ENCODE data around the gene SLC2A11. TPM values are rescaled to one million over a fixed set of nuclear protein-coding genes. Genes with fewer than 3 reads are reported as not detected.

Gene SLC2A11
- total RNA-seq, 2 donors from 2014 or later, result 10.0 to 11.1 TPM

DNA sequence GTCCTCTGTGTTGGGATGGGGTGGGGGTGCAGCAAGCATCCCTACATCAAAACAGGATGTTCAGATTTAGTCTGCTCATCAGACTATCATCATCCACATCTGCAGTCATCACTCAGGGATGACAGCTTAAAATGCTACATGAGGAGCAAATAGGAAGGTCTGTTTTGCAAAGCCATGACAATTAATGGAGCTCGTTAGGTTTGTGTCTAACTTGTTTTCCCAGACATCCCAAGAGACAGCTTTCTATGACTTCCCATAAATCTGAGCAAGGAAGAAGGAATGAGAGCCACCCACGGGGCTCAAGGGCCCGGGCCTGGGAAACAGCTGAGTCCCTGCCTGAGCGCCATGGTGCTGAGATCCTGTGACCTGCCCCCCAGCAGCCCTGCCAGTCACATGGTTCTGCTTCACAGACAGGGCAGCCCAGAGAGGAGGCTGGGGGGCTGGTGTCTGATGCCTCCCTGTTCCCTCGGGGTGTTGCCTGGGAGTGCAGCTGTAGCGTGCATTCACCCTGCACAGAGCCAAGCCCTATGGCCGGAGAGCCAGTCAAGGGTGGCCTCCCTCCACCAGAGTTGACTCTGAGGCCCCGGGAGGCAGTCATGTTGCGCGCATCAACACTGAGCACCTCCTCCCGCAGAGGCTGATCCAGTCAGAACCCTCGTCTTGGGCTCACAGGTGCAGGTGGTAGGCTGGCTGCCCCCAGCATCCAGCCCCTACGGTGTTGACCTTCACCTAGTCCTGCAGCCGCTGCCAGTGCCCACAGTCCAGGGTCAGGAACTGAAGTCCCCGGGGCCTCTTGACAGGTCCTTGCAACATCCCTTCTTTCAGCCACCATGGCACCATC lies 30.9 kb upstream of the SLC2A11 start:
- H3K9me3 Mint-ChIP-seq, result no peaks in the 10 kb centered on the region
- no peak for DNase-seq
- ATAC-seq (replicated peaks in 1 of 2), result no peak
- H3K36me3 Mint-ChIP-seq (ENCODE audit: insufficient read depth in 2 of 2), result peaks cover 0 to 11% of the 10 kb centered on the region in 2 donors
- H3K27me3 Mint-ChIP-seq (ENCODE audit: low read depth), result no peaks in the 10 kb centered on the region
- H3K27ac Mint-ChIP-seq, result peak overlapping the region; percentile 63
- H3K4me1 Mint-ChIP-seq (ENCODE audit: low read depth), result no peaks in the 10 kb centered on the region
- H3K4me3 Mint-ChIP-seq, result no peak overlapping the region

DNA sequence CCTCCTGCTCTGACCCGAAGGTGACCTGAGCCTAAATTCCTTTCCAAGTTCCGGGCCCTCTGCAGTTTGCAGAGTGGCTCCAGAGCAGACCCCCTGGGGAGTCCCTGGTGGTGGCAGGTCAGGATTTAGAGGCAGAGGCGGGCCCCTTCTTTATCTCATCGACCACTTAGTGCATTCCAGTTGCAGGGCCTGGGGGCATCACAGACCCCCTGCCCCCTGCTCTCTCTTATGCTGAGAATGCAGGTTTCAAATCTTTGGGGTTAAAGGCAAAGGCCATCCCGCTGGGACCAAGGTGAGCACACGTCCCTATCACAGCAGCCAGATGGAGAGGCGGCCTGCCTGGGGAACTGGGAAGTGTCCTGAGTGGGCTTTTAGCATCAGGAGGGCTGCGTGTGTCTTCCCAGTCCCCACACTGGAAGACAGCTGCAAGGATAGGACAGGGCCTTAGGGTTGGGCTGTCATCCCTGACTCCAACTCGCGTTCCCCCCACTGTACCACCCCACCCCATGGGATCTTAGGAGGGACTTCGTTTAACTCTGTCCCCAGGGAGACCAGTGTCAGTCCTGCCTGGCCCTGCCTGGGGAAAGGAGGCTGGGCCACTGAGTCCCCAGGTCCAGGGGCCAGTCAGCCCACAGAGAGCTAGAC lies 30.2 kb upstream of the SLC2A11 start:
- no peaks in the 10 kb centered on the region for H3K27me3 Mint-ChIP-seq (ENCODE audit: low read depth)
- H3K27ac Mint-ChIP-seq, result no peak overlapping the region
- H3K9me3 Mint-ChIP-seq, result no peaks in the 10 kb centered on the region
- no peaks in the 10 kb centered on the region for H3K4me1 Mint-ChIP-seq (ENCODE audit: low read depth)
- DNase-seq, result no peak
- peaks cover 0 to 10% of the 10 kb centered on the region in 2 donors for H3K36me3 Mint-ChIP-seq (ENCODE audit: insufficient read depth in 2 of 2)
- H3K4me3 Mint-ChIP-seq, result no peak overlapping the region
- no peak for ATAC-seq (replicated peaks in 1 of 2)

DNA sequence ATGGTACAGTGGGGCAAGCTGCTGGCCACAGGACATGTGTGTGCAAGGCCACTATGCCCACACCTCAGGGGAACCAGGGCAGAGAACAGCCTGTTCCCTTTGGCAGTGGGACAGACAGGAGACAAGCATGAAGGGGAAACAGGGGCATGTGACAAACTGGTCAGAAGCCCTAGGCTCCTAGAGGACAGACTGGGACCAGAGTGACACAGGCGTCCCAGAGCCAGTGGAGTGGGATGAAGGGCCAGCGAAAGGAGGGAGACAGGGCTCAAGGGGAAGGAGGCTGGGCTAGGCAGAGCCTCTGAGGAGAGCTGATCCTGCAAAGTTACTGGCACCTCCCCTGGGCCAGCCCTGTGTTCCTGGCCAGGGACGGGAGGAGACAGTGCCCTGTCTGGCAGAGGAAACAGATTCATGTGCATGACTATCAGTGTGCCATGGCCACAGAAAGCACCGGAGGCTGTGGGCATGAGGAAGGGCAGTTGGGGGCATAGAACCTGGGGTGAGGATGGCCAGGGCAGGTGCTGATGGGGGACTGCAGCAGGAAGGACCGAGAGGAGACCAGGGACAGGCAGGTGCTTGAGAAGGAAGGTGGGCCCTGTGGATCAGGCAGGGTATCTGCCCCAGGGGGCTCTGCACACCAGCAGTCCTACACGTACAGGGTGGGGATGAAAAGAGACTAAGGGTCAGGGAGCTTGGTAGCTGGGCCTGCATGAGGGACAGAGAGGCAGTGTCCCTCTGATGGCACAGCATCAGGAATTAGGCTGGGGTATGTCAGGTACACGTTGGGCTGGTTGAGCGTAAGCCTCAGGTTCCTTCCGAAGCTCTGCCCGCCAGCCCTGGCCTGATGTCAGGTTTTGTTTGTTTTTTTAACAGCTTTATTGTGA lies 28.6 kb upstream of the SLC2A11 start:
- H3K27me3 Mint-ChIP-seq (ENCODE audit: low read depth), result no peaks in the 10 kb centered on the region

DNA sequence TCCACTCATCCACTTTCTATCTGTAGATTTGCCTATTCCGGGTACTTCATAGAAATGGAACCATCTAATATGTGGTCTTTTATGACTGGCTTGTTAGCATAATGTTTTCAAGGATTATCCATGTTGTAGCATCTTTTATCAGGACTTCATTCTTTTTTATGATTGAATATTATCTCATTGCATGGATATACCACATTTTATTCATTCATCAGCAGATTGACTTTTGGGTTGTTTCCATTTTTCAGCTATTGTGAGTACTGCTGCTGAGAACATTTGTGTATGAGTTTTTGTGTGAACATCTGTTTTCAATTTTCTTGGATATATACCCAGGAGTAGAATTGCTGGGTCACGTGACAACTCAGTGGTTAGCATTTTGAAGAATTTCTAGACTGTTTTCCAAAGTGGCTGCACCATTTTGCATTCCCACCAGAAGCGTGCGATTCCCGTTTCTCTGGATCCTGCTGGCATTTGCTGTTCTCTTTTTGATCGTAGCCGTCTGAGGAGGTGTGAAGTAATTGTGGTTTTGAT lies 27.8 kb upstream of the SLC2A11 start:
- Mint-ChIP-seq H3K4me1 (ENCODE audit: low read depth) (no peaks in the 10 kb centered on the region), H3K36me3 (ENCODE audit: insufficient read depth in 2 of 2) (peaks cover 0 to 6% of the 10 kb centered on the region in 2 donors), H3K4me3 (no peak overlapping the region), H3K9me3 (no peaks in the 10 kb centered on the region), H3K27me3 (ENCODE audit: low read depth) (no peaks in the 10 kb centered on the region), H3K27ac (no peak overlapping the region)
- no peak for DNase-seq
- ATAC-seq (replicated peaks in 1 of 2), result no peak

More for the DNA sequence above, 28.6 kb upstream of the SLC2A11 start:
- no peaks in the 10 kb centered on the region for H3K9me3 Mint-ChIP-seq
- DNase-seq (no peak), ATAC-seq (replicated peaks in 1 of 2) (no peak)
- peaks cover 0 to 6% of the 10 kb centered on the region in 2 donors for H3K36me3 Mint-ChIP-seq (ENCODE audit: insufficient read depth in 2 of 2)
- H3K4me1 Mint-ChIP-seq (ENCODE audit: low read depth), result no peaks in the 10 kb centered on the region
- no peak overlapping the region for H3K27ac Mint-ChIP-seq
- no peak overlapping the region for H3K4me3 Mint-ChIP-seq

DNA sequence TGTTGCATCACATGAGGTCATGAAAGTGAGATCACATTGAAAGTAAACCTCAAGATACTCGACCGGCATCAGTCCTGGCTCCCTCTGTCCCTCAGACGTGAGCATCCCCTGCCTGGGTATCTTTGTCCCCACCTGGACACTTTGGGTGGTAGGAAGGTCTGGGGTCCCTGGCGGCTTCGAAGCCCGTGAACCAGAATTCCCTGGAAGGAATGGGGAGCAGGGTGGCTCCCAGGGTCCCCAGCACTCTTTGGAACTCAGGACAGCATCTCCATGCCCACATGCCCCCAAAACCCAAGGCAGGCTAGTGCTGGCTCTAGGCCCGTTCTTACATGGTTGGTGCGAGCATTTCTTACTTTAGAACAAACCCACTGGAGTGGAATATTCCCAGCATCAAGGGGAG lies 26.4 kb upstream of the SLC2A11 start:
- Mint-ChIP-seq H3K27me3 (ENCODE audit: low read depth) (no peaks in the 10 kb centered on the region), H3K36me3 (ENCODE audit: insufficient read depth in 2 of 2) (peaks cover 0 to 6% of the 10 kb centered on the region in 2 donors), H3K4me3 (no peak overlapping the region), H3K27ac (no peak overlapping the region), H3K4me1 (ENCODE audit: low read depth) (no peaks in the 10 kb centered on the region), H3K9me3 (no peaks in the 10 kb centered on the region)
- ATAC-seq (replicated peaks in 1 of 2), result no peak
- no peak for DNase-seq

DNA sequence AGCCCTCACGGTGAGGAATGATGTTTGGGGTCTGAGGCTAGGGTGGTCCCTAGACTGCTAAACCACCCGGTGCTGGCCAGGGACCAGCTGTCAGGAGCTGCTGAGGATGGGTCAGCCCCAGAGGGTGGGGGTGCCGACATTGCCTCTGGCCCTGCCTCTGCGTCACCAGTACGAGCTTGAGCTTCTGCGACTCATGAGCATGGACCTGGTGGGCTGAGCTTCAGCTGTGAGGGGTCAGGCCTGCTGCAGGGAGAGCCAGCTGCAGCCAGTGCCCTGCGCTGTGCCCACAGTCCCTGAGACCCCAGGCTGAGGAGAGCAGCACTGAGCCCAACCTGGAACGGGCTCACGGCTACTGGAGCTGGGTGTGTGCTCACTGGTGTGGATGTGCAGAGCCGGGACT lies 25.9 kb upstream of the SLC2A11 start:
- Mint-ChIP-seq H3K4me3 (no peak overlapping the region), H3K27ac (no peak overlapping the region), H3K36me3 (ENCODE audit: insufficient read depth in 2 of 2) (peaks cover 0 to 6% of the 10 kb centered on the region in 2 donors), H3K4me1 (ENCODE audit: low read depth) (no peaks in the 10 kb centered on the region), H3K9me3 (no peaks in the 10 kb centered on the region), H3K27me3 (ENCODE audit: low read depth) (no peaks in the 10 kb centered on the region)
- DNase-seq (no peak), ATAC-seq (replicated peaks in 1 of 2) (no peak)

DNA sequence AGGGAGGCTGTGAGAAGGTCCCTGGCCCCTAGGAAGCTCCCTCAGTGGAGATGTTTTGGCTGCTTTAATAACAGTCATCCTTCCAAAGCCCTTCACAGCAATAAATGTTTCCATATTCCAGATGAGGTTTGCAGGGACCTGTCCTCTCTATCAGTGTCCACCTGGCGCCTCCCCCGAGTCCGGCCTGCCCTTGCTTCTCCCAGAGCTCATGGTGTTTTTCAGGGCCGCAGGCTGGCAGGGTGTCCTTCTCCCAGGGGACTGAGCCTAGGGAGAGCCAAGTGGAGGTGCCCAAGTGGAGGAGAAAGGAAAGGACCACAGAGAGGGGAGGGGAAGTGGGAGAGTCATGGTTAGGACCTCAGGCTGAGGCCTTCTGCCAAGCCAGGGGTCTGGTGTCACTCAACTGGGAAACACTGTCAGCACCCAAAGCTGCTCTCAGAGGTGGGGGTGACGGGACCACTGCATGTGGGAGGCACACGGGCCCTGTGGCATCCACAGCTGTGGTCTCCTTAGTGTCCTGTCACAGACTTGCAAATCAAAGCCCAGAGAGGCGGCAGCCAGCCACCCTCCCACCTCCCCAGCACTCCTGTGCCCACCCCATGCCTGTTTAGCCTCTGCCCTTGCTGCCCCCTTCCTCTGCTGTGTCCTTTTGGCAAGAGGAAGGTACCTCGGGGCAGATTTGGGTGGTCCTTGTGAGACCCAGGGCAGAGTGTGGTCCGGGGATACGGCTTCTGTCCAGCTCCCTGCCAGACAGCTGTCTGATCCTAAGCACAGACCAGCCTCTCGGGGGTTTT lies 25.3 kb upstream of the SLC2A11 start:
- ATAC-seq (replicated peaks in 1 of 2) (no peak), DNase-seq (no peak)
- no peaks in the 10 kb centered on the region for H3K9me3 Mint-ChIP-seq
- H3K4me3 Mint-ChIP-seq, result no peak overlapping the region
- peaks cover 5% of the 10 kb centered on the region for H3K4me1 Mint-ChIP-seq (ENCODE audit: low read depth)
- H3K27me3 Mint-ChIP-seq (ENCODE audit: low read depth), result no peaks in the 10 kb centered on the region
- H3K36me3 Mint-ChIP-seq (ENCODE audit: insufficient read depth in 2 of 2), result peaks cover 0 to 6% of the 10 kb centered on the region in 2 donors
- H3K27ac Mint-ChIP-seq, result no peak overlapping the region

DNA sequence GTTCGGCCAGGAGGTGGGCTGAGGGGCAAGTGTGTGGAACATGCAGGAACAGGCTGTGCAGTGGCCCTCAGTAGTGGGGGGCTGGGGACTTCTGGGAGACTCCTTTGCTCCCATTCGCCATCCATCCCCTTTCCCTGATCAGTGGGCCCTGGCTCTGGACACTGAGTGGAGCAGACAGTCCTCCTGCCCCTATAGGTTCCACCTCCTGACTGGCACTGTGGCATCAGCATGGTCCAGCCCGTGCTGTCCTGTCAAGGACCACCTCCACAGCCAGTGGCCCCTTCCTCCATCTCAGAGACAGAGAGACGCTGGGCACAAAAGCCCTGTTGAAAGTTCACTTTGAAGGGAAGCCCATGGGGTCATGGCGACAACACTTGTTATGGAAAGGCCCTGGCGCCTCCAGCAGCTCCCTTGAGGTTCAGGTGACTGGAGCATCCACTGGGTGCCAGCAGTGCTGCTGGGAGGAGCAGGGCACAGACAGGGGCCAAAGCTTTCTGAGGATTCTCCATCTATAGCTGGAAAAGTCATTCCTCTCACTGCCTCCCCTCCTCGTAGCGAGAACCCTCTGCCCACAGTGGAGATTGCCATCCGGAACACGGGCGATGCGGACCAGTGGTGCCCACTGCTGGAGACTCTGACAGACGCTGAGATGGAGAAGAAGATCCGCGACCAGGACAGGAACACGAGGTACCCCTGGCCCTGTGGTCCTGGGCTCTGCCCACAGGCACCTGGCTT lies 24.5 kb upstream of the SLC2A11 start:
- Mint-ChIP-seq H3K4me3 (no peak overlapping the region), H3K27ac (no peak overlapping the region), H3K36me3 (ENCODE audit: insufficient read depth in 2 of 2) (peaks cover 0 to 6% of the 10 kb centered on the region in 2 donors), H3K4me1 (ENCODE audit: low read depth) (peaks cover 11% of the 10 kb centered on the region), H3K27me3 (ENCODE audit: low read depth) (no peaks in the 10 kb centered on the region), H3K9me3 (no peaks in the 10 kb centered on the region)
- ATAC-seq (replicated peaks in 1 of 2) (no peak), DNase-seq (no peak)

DNA sequence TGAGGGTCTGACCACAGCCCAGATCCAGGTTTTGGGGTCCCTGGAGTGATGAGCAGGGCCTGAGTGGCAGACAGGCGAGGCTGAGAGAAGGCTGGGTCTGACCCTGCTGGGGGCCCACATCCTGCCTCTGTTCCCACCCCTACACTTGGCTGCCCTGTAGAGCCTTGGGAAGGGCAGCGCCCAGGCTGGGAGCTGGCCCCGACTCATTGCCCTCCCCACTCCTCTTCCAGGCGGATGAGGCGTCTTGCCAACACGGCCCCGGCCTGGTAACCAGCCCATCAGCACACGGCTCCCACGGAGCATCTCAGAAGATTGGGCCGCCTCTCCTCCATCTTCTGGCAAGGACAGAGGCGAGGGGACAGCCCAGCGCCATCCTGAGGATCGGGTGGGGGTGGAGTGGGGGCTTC lies 23.8 kb upstream of the SLC2A11 start:
- ATAC-seq (replicated peaks in 1 of 2) (no peak), DNase-seq (no peak)
- no peak overlapping the region for H3K4me3 Mint-ChIP-seq
- H3K4me1 Mint-ChIP-seq (ENCODE audit: low read depth), result peaks cover 15% of the 10 kb centered on the region
- H3K27ac Mint-ChIP-seq, result no peak overlapping the region
- no peaks in the 10 kb centered on the region for H3K27me3 Mint-ChIP-seq (ENCODE audit: low read depth)
- H3K36me3 Mint-ChIP-seq (ENCODE audit: insufficient read depth in 2 of 2), result peaks cover under 1 to 6% of the 10 kb centered on the region in 2 donors
- H3K9me3 Mint-ChIP-seq, result no peaks in the 10 kb centered on the region

DNA sequence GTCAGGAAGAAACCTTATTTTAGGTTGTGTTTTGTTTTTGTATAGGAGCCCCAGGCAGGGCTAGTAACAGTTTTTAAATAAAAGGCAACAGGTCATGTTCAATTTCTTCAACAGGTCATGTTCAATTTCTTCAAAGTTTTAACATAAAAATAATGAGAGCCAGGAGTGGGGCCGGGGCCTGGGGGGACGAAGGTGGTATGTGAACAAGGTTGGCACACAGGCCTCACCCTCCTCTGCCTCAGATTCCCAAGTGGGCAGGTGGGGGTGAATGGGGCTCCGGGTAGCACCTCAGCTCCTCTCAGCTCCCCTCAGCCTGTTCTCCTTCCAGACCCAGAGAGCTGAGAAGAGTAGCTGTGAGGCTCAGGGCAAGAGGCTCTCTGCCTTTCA lies 23.3 kb upstream of the SLC2A11 start:
- Mint-ChIP-seq H3K9me3 (no peaks in the 10 kb centered on the region), H3K4me3 (no peak overlapping the region), H3K27me3 (ENCODE audit: low read depth) (no peaks in the 10 kb centered on the region), H3K36me3 (ENCODE audit: insufficient read depth in 2 of 2) (peaks cover 3 to 5% of the 10 kb centered on the region in 2 donors), H3K4me1 (ENCODE audit: low read depth) (peaks cover 17% of the 10 kb centered on the region), H3K27ac (no peak overlapping the region)
- no peak for ATAC-seq (replicated peaks in 1 of 2)
- DNase-seq, result no peak

DNA sequence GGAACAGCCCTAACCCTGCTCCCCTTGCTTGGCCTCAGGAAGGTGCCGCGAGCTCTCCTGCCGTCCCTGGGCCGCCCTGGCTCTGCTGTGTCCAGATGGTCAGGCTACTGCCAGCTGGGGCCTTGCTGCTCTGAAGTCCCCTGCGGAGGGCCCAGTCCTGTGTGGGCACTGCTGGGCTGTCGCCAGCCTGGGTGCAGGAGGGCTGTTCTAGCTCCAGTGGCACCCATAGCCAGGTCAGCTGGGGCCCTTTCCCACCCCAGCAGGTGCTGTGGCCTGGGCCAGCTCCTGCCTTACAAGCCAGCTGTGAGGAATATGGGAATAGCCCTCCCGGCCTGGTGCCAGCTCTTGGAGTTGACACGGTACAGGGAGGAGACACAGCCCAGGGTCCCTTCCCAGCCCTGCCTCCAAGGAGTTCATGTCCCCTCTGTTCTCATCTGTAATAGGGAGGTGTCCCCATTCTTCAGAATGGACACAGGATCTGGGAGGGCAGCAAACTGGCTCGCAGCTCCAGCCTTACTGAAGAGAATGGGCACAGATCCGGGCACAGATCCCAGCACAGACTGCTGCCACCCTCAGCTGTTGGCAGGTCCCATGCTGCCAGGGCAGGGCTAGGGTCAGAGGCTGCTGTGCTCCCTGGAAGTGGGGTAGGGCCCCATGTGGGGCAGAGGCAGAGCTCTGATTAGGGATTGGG lies 22.7 kb upstream of the SLC2A11 start:
- Mint-ChIP-seq H3K27ac (no peak overlapping the region), H3K9me3 (no peaks in the 10 kb centered on the region), H3K27me3 (ENCODE audit: low read depth) (peaks cover 5% of the 10 kb centered on the region), H3K36me3 (ENCODE audit: insufficient read depth in 2 of 2) (peaks cover 3 to 5% of the 10 kb centered on the region in 2 donors), H3K4me3 (no peak overlapping the region), H3K4me1 (ENCODE audit: low read depth) (peaks cover 23% of the 10 kb centered on the region)
- DNase-seq, result no peak
- no peak for ATAC-seq (replicated peaks in 1 of 2)

Data from activated T-cell treated with anti-CD3 and anti-CD28 coated beads, Interleukin-2, amount 50 U/mL, for 72 hours (primary cell).